ENCODE measurements around the gene FNDC7. TPM values are rescaled to one million over a fixed set of nuclear protein-coding genes. Genes with fewer than 3 reads are reported as not detected.

The FNDC7 gene
- total and polyA plus RNA-seq, 7 donors, result not detected

- Histone ChIP-seq H3K27me3 (no peaks in the 10 kb centered on the region), H3K4me1 (no peaks in the 10 kb centered on the region), H3K27ac (no peak overlapping the region), H3K9me3 (no peaks in the 10 kb centered on the region), H3K36me3 (no peaks in the 10 kb centered on the region), H3K4me3 (no peak overlapping the region)
- no peak for DNase-seq
- WGBS, 2 donors, result 91% methylated on average over 5 of the region's 5 CpGs
- intact Hi-C loops (cut with DNase I), result no loop called here
- TF ChIP-seq POLR2A (IDR thresholded peaks at IDR 0.05) (no peak), POLR2AphosphoS5 (IDR thresholded peaks at IDR 0.05) (no peak), EP300 (IDR thresholded peaks at IDR 0.05) (no peak), CTCF (IDR thresholded peaks at IDR 0.05) (no peak)
These were observed 3.2 kb downstream of the FNDC7 start for GRCh38 chr1:108715932-108716331.

- Histone ChIP-seq H3K4me3 (no peak overlapping the region), H3K9me3 (no peaks in the 10 kb centered on the region), H3K36me3 (no peaks in the 10 kb centered on the region), H3K27ac (no peak overlapping the region), H3K4me1 (no peaks in the 10 kb centered on the region), H3K27me3 (no peaks in the 10 kb centered on the region)
- no peak for TF ChIP-seq POLR2AphosphoS5 (IDR thresholded peaks at IDR 0.05)
- no peak for TF ChIP-seq POLR2A (IDR thresholded peaks at IDR 0.05)
- no peak for DNase-seq
- 85 to 87% methylated on average over 2 of the region's 2 CpGs for WGBS, 2 donors
- intact Hi-C loops (cut with DNase I), result no loop called here
These were observed 3.9 kb downstream of the FNDC7 start for GRCh38 chr1:108716437-108717230.

GRCh38 chr1:108717774-108718316 is 5.1 kb downstream of the FNDC7 start:
- intact Hi-C loops (cut with DNase I), result no loop called here
- 92 to 93% methylated on average over 9 of the region's 9 CpGs for WGBS, 2 donors
- Histone ChIP-seq H3K4me3 (no peak overlapping the region), H3K4me1 (peaks cover 0 to 7% (median 0%) of the 10 kb centered on the region in 4 donors), H3K27me3 (no peaks in the 10 kb centered on the region), H3K36me3 (no peaks in the 10 kb centered on the region), H3K9me3 (no peaks in the 10 kb centered on the region), H3K27ac (no peak overlapping the region)
- TF ChIP-seq POLR2AphosphoS5 (IDR thresholded peaks at IDR 0.05) (no peak), POLR2A (IDR thresholded peaks at IDR 0.05) (no peak), EP300 (IDR thresholded peaks at IDR 0.05) (no peak), CTCF (IDR thresholded peaks at IDR 0.05) (no peak)
- DNase-seq, result no peak

GRCh38 chr1:108718927-108719655 is 6.4 kb downstream of the FNDC7 start:
- Histone ChIP-seq H3K4me3 (no peak overlapping the region), H3K36me3 (no peaks in the 10 kb centered on the region), H3K4me1 (peaks cover 0 to 7% (median 0%) of the 10 kb centered on the region in 4 donors), H3K27me3 (no peaks in the 10 kb centered on the region), H3K9me3 (no peaks in the 10 kb centered on the region), H3K27ac (no peak overlapping the region)
- DNase-seq, result no peak
- WGBS, 2 donors, result 66 to 76% methylated on average over 6 of the region's 6 CpGs
- TF ChIP-seq EP300 (IDR thresholded peaks at IDR 0.05) (no peak), POLR2A (IDR thresholded peaks at IDR 0.05) (no peak), CTCF (IDR thresholded peaks at IDR 0.05) (no peak), POLR2AphosphoS5 (IDR thresholded peaks at IDR 0.05) (no peak)
- intact Hi-C loops (cut with DNase I), result no loop called here
